Sigmoid colon (tissue), 7 donors: Measurements from ENCODE around the gene PGLYRP3. TPM values are rescaled to one million over a fixed set of nuclear protein-coding genes. Genes with fewer than 3 reads are reported as not detected.

Source experiments
- DNase-seq: peaks from one replicate; pipeline ENCODE4 v3.0.0-alpha.2; 2019
- H3K27ac ChIP-seq, 4 donors: fragments of 200-600 bp; sonication (generic); one replicate each; pipeline ENCODE4 v1.5.1; 2016 to 2019; ENCODE audit warnings: mild to moderate bottlenecking in 1 of 4
- H3K27me3 ChIP-seq, 3 donors: fragments of 200-600 bp; sonication (generic); one replicate each; pipeline ENCODE4 v1.5.1; 2019; ENCODE audit warnings: mild to moderate bottlenecking in 1 of 3
- H3K36me3 ChIP-seq, 4 donors: fragments of 200-600 bp; sonication (generic); one replicate each; pipeline ENCODE4 v1.5.1; 2016 to 2019
- H3K4me1 ChIP-seq, 4 donors: fragments of 200-600 bp; sonication (generic); one replicate each; pipeline ENCODE4 v1.5.1; 2017 to 2019
- H3K4me3 ChIP-seq, 4 donors: fragments of 200-600 bp; sonication (generic); one replicate each; pipeline ENCODE4 v1.5.1; 2017 to 2019; ENCODE audit warnings: mild to moderate bottlenecking in 2 of 4, moderate library complexity in 1 of 4
- H3K9me3 ChIP-seq, 4 donors: fragments of 200-600 bp in 3 of 4; sonication (generic) in 3 of 4; one replicate each; pipeline versions ENCODE4 v1.5.1 to v1.6.1; 2013 to 2019
- CTCF ChIP-seq, 4 experiments: fragments of 450-650 bp in 3 of 4; fragments of 200-600 bp in 1 of 4; IDR thresholded peaks; one replicate each; pipeline ENCODE4 v1.5.1; 2016 to 2019; ENCODE audit warnings: antibody characterized with exemption in 4 of 4, mild to moderate bottlenecking in 3 of 4, moderate library complexity in 2 of 4
- EP300 ChIP-seq, 4 donors: sonication (generic); formaldehyde crosslinking; IDR thresholded peaks; one replicate each; pipeline ENCODE4 v1.6.1; 2017; ENCODE audit warnings: antibody characterized with exemption in 4 of 4
- POLR2A ChIP-seq, 2 donors: fragments of 450-650 bp; IDR thresholded peaks; one replicate each; pipeline ENCODE4 v1.6.1; 2016; ENCODE audit warnings: antibody characterized with exemption in 2 of 2, mild to moderate bottlenecking in 2 of 2, moderate library complexity in 2 of 2
- POLR2AphosphoS5 ChIP-seq, 4 donors: sonication (generic); formaldehyde crosslinking; IDR thresholded peaks; one replicate each; pipeline ENCODE4 v1.6.1; 2017; ENCODE audit warnings: antibody characterized with exemption in 4 of 4
- WGBS, 2 donors: extraction: QIAGEN DNeasy Blood & Tissue Kit; methylation state at CpG; one replicate each; pipeline ENCODE4 v1.1.7; 2013; 5-methylcytosine and 5-hydroxymethylcytosine counted together
- intact Hi-C: fragments of 100-400 bp; cut with DNase I; formaldehyde crosslinking; loops from one replicate; pipeline ENCODE4 v1.15.1; 2023
- polyA plus RNA-seq, 3 donors: library from polyadenylated mRNA; stranded (reverse); fragments of 200-250 nt; gene quantifications; one replicate each; pipeline ENCODE4 v1.2.3, GENCODE V29; 2013
- total RNA-seq, 4 donors: library from RNA; depleted of rRNA; stranded (reverse); fragments of >200 nt; gene quantifications; one replicate each; pipeline ENCODE4 v1.1.0, GENCODE V29; 2016
- donor health status: healthy with polysubstance abuse.
- donor health status: Bipolar disorder and iron deficiency.
- donor health status: healthy.

PGLYRP3 gene
- total RNA-seq: not detected
- polyA plus RNA-seq: under 1 TPM in 1 of 3 donors, not detected in 2; 0.16 TPM

- Histone ChIP-seq H3K4me1 (no peaks in the 10 kb centered on the region), H3K9me3 (no peaks in the 10 kb centered on the region), H3K4me3 (no peak within 1 kb of the TSS), H3K36me3 (no peaks in the 10 kb centered on the region), H3K27me3 (no peaks in the 10 kb centered on the region), H3K27ac (no peak within 1 kb of the TSS)
- DNase-seq: no peak
- intact Hi-C loops: no loop called here
- no peak for TF ChIP-seq CTCF (IDR thresholded peaks at IDR 0.05)
- TF ChIP-seq EP300 (IDR thresholded peaks at IDR 0.05): no peak
- TF ChIP-seq POLR2A (IDR thresholded peaks at IDR 0.05): no peak
- no peak for TF ChIP-seq POLR2AphosphoS5 (IDR thresholded peaks at IDR 0.05)
- WGBS, 2 donors: 48 to 72% methylated on average over 4 of the region's 4 CpGs
These were observed at the start of gene PGLYRP3 for GRCh38 chr1:153312570-153313186. TSS of gene PGLYRP3 (minus strand) at chr1:153312952. CDS start at chr1:153310665, 2,287 bp downstream.

GRCh38 chr1:153362187-153362775 is 49.5 kb upstream of the PGLYRP3 start:
- WGBS, 2 donors: 82 to 90% methylated on average over 3 of the region's 3 CpGs

GRCh38 chr1:153361480-153362109 is 48.8 kb upstream of the PGLYRP3 start:
- Histone ChIP-seq H3K4me1 (no peaks in the 10 kb centered on the region), H3K27ac (no peak overlapping the region), H3K27me3 (no peaks in the 10 kb centered on the region), H3K9me3 (no peaks in the 10 kb centered on the region), H3K4me3 (no peak overlapping the region), H3K36me3 (no peaks in the 10 kb centered on the region)
- intact Hi-C loops: no loop called here
- WGBS, 2 donors: 87 to 88% methylated on average over 4 of the region's 4 CpGs
- TF ChIP-seq POLR2AphosphoS5 (IDR thresholded peaks at IDR 0.05) (no peak), EP300 (IDR thresholded peaks at IDR 0.05) (no peak), POLR2A (IDR thresholded peaks at IDR 0.05) (no peak), CTCF (IDR thresholded peaks at IDR 0.05) (no peak)
- DNase-seq: no peak

More at GRCh38 chr1:153362187-153362775, 49.5 kb upstream of the PGLYRP3 start:
- H3K36me3 ChIP-seq: no peaks in the 10 kb centered on the region
- no peak overlapping the region for H3K4me3 ChIP-seq
- no peak for DNase-seq
- no peaks in the 10 kb centered on the region for H3K4me1 ChIP-seq
- H3K27ac ChIP-seq: no peak overlapping the region
- intact Hi-C loops: no loop called here
- H3K27me3 ChIP-seq: no peaks in the 10 kb centered on the region
- TF ChIP-seq CTCF (IDR thresholded peaks at IDR 0.05): no peak
- TF ChIP-seq POLR2A (IDR thresholded peaks at IDR 0.05): no peak
- TF ChIP-seq POLR2AphosphoS5 (IDR thresholded peaks at IDR 0.05): no peak
- TF ChIP-seq EP300 (IDR thresholded peaks at IDR 0.05): no peak
- H3K9me3 ChIP-seq: no peaks in the 10 kb centered on the region

GRCh38 chr1:153360592-153361479 is 48.1 kb upstream of the PGLYRP3 start:
- no peak for DNase-seq
- TF ChIP-seq CTCF (IDR thresholded peaks at IDR 0.05): no peak
- TF ChIP-seq POLR2A (IDR thresholded peaks at IDR 0.05): no peak
- TF ChIP-seq EP300 (IDR thresholded peaks at IDR 0.05): no peak
- TF ChIP-seq POLR2AphosphoS5 (IDR thresholded peaks at IDR 0.05): no peak
- 82 to 90% methylated on average over 11 of the region's 11 CpGs for WGBS, 2 donors
- intact Hi-C loops: no loop called here
- Histone ChIP-seq H3K4me3 (no peak overlapping the region), H3K27ac (no peak overlapping the region), H3K36me3 (no peaks in the 10 kb centered on the region), H3K9me3 (no peaks in the 10 kb centered on the region), H3K4me1 (no peaks in the 10 kb centered on the region), H3K27me3 (no peaks in the 10 kb centered on the region)
